GM21723 (cell line): ENCODE results near the gene PDZD4.
"Not testable (repeated sequence)": the region's sequence is repeated elsewhere in the genome, so short reads cannot be mapped to it uniquely, and the experiment has no call there.

ENCODE experiments used
- ATAC-seq: cut with Tn5 transposase; IDR thresholded peaks from one replicate; pipeline ENCODE4 v1.9.1; 2021; ENCODE audit warnings: mild to moderate bottlenecking, moderate library complexity; ENCODE audit not compliant: unreplicated experiment

The PDZD4 gene

DNA sequence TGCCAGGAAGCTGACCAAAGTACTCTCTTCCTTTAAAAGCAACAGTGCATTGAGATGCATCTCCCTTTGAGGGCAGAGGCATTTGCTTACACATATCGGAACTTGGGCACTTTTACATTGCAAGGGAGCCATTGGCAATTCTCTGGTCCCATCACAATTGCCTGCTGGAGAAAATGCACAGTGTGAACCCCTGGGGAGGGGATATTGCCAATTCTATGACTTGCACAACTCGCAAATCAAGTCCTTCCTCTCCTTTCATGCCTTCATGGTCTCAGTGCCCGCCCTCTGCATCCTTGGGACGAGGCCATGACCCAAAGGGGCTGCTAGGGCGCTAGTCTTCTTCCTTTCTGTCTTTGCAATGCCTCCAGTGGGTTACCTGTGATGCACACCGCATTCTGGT is 14.9 kb upstream of the PDZD4 start:
- ATAC-seq, result no peak

DNA sequence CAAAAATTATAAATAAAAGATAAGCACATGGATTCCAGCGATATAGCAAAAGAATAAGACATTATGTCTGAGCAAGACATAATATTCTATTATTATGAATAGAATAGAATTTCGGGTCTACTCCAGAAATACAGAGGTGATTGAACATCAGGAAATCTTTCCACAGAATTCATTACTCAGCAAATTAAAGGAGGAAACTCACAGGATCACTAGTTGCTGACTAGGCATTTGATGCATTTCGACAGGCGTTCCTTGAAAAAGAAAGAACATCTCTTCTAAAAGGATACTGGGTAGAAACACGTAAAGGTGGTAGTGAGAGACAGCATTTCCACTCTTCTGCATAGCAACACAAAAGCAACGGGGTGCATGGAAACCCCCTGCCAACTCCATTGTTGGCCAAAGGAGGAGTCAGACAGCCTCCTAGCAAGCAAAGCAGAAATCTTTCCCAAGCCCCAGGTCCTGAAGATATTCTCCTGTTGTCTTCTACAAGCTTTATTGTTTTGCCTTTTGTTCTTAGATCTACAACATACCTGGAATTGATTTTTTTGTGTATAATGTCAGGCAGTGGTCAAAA is 14.3 kb upstream of the PDZD4 start:
- no peak for ATAC-seq

DNA sequence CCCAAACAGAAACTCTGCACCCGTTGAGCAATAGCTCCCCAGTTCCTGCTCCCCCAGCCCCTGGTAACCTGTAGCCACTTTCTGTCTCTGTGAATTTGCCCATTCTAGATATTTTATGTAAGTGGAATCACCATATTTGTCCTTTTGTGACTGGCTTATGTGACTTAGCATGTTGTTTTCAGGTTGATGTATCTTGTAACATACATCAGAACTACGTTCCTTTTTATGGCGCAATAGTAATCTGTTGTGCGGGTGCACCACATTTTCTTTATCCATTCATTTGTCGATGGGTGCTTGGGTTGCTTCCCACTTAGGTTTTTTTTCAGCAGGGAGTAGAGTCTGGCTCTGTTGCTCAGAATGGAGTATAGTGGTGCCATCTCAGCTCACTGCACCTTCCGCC is 6.6 kb upstream of the PDZD4 start:
- no peak for ATAC-seq

DNA sequence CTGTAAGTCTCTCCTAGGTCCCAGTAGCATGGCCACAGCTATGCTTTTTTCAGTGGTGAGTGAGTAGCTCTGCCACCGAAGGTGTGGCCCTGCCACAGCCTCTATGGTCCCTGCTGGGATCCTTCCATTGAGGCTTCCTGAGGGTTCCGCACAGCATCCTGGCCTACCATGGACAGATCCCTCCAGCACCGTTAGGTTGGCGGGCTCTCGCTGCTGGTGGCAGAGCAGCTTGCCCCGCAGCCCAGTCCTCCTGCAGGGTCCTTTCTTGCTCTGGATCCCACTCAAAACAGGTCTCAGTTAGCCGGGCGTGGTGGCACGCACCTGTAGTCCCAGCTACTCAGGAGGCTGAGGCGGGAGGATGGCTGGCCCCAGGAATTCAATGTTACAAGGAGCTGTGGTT is 2.4 kb upstream of the PDZD4 start:
- no peak for ATAC-seq

DNA sequence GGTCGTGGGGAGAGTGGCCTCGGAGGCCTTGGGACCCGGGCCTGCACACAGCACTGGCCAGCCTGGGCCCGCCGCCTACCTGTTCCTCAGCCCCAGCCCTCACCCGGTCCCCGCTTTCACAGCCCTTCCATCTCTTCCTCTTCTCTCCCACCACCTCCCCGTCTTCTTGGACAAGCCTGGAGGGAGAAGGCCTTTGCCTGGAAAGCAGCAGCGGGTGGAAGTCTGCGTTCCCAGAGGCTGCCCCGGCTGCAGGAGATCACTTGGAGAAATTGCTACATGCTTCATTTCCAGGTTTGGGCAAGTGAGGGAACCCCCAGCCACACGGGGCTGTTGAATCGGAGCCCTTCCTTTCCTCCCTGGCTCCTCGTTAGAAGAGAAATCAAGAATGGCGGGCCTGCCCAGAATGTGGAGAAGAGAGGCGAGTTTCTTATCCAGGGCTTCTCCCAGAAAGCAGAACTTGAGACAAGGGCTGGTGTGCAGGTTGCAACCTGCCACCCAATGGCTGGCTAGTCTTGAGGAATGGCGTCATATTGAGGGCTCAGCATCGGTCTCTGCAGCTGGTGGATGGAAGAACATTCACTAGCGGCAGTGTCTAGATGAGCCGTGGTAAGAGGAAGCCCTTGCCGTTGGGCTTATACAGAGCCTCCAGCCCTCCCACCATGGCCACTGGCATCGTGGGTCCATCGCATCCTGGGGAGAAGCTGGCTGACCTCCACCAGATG is 1.2 kb upstream of the PDZD4 start:
- no peak for ATAC-seq

DNA sequence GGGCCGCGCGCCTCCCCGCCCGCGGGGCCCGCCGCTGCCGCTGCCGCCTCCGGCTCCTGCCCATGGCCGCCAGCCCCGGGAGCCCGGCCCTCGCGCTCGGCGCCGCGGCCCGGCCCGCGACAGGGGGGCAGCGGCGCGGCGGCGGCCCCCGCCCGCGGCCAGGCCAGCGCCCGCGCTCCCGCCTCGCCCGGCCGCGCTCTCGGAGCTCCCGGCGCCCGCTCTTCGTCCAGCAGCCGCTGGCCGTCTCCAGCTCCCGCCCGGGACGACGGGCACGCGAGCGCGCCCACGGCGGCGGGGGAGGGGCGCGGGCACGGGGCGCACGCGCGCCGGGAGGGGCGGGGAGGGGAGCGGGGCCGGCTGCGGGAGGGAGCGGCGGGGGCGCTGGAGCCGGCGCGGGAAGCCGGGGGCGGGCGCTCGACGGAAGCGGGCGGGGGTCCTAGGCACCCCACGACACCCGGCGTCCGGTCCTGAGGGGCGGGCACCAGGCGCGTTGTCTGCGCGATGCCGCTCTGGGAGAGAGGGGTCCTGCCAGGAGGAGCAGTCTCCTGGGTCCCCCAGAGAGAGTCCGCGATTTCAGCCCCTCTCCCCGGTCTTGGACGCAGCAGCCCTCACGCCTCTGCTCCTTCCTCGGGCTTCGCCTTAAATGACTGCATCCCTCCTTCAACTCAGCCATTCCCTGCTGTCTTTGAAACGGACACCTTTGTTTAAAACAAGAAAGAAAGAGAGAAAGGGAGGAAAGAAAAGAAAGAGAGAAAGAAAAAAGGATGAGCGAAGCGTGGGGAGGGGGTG is 490 bp upstream of the PDZD4 start:
- ATAC-seq, result no peak

DNA sequence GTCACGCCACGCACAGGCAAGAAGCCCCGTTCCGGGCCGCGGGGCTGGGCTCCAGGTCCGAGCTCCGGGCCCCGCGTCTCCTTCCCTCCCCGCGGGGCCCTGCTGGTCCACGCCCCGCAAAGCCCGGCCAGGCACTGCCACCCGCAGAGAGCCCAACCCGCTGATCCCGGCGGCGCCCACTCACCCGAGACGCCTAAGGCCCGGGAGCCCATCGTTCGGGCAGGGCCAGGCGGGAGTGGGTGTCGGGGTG is 870 bp downstream of the PDZD4 start:
- ATAC-seq, result no peak

DNA sequence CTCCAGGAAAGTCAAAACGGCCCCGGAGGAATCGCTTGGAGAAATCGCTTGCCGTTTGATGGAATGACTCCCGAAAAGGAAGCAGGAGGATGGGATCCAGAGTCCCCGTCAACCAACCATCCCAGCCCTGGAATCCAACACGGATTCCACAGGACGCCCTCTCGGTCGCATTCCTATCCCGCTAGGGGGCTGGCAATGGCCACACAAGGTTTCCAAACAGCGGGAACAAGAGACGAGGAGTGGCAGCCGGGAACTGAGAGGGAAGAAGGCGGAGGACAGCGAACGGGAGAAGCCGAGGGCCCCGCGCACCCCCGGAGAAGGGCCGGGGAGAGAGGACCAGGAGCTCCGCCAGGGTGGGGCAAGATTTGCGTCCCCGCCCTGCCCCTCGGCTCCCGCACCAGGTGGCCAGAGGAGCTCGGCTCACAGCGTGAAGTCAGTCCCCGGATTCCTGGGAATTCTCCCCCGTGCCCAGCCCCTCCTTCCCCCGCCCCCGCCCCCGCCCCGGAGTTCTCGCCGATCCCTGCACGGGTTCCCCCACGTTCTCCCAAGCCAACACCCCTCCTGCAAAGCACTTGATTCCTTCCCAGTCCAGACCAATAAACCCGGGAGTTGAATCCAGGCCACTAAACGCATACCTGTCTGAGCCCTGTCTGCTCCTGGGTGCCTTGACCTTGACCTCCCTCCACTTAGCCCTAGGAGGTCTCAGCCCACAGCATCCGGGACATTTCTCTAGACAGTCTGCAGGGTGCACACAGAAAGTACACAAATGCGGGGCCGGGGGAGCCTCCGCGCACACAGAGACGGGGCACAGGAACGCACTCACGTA is 1.4 kb downstream of the PDZD4 start:
- no peak for ATAC-seq

DNA sequence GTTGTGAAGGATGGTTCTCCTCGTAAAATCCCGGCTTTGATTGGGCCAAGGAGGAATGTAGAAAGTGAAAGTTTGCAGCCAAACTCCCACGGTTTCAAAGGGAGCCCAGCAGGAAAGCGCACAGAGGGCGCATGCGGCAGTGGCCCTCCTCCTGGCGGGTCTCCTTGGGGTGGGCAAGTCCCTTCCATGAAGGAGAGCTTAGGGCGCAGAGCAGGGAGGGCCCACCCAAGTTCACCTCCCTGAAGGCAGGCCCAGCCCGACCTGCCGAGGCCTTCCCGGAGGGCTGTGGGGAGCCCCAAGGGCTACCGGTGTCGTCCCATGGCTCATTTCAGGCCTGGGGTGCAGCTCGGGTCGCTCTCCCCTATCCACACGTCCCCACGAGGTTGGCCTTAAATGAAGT is 2.0 kb downstream of the PDZD4 start:
- no peak for ATAC-seq

DNA sequence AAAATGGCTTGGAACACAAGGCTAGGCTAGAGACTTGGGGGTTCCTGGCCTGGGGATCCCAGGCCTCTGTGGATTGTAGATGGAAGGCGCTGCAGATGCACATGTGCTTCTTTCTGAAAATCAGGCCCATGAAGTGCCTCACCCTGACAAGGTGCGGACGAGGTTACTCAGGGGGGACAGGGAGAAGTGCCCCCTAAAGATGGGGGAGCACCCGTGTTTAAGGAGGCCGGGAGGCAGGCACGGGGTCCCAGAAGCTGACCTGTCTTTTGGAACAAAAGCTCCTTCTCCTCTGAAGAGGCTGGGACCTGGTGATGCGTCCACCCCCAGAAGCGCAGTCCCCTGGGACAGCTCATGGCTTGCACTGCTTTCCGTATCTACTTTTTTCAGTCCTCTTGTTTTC is 2.4 kb downstream of the PDZD4 start:
- no peak for ATAC-seq

DNA sequence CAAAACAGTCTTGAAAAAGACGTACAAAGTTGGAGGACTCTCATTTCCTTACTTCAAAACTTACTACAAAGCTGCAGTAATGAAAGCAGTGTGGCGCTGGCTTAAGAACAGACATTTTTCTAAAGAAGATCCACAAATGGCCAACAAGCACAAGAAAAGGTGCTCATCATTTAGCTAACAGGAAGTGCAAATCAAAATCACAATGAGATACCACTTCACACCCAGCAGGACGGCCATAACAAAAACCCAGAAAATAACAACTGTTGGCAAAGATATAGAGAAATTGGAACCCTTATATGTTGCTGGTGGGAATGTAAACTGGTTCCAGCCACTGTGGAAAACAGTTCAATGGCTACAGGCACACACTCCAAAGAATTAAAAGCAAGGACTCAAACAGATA is 3.3 kb downstream of the PDZD4 start:
- ATAC-seq, result no peak

DNA sequence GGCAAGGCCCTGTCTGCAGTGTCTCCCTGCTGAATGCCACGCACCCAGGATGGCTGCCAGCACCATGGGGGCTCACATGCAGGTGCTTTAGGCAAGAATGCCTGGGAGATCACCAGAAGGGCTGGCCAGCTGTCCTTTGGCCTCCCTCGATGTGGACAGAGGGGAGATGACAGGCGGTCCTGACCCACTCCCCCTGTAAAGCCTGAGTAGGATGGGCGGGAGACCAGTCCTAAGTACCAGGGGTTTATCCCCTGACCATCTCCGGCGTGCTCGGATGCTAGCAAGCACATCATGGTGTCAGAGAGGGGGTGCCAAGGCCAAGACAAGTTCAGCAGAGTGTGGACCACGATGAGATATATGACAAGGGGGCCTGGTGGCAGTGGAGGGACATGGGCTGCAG is 5.3 kb downstream of the PDZD4 start:
- ATAC-seq, result no peak

DNA sequence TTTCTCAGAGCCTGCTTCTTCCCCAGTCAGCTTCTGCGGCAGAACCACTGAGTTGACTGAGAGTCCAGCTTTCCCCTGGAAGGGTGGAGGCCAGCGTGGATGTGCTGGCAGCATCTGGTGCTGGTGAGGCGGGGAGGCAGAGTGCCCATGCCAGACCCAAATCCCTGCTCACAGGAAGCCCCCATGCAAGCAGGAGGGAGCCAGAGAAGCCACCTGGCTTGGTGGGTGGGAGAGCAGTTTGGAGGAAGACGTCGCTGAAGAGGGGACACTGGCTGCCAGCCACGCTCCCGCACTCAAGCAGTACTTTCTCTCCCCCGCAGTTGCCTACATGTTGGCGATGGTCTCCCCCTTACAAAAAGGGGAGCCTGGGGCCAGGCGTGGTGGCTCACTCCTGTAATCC is 6.0 kb downstream of the PDZD4 start:
- no peak for ATAC-seq

DNA sequence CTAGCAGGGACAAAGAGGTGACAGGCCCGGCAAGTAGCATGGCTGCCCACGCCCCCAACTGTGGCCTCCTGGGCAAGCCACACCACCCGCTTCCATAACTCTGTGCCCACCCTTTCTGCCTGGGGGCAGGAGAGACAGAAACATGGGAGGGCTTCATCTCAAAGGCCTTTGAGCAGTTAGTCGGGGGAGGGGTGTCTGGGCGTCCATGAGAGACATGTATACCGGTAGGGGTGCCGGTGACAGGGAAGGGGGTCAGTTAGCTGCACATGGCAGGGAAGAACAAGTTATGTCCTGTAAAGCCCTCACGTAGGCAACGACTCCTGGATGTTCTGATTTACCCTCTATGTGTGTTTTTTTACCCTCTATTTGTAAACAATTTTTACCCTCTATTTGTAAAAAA is 9.3 kb downstream of the PDZD4 start:
- ATAC-seq, result no peak

DNA sequence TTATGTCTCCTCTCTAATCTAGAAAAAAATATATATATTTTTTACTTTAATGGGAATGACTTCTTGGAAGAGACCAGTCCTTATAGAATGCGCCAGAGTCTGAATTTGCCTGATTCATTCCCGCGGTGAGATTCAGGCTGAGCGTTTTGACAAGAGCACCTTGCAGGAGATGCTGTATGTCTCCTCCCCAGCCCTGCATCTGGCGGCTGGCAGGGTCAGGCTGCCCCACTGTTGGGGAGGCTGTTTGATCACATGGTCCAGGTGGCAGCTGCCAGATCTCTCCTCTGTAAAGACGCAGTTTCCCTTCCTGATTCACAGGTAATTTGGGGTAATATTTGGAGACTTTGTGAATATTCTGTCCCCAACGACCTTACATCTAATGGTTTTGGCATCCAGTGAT is 9.7 kb downstream of the PDZD4 start:
- no peak for ATAC-seq

DNA sequence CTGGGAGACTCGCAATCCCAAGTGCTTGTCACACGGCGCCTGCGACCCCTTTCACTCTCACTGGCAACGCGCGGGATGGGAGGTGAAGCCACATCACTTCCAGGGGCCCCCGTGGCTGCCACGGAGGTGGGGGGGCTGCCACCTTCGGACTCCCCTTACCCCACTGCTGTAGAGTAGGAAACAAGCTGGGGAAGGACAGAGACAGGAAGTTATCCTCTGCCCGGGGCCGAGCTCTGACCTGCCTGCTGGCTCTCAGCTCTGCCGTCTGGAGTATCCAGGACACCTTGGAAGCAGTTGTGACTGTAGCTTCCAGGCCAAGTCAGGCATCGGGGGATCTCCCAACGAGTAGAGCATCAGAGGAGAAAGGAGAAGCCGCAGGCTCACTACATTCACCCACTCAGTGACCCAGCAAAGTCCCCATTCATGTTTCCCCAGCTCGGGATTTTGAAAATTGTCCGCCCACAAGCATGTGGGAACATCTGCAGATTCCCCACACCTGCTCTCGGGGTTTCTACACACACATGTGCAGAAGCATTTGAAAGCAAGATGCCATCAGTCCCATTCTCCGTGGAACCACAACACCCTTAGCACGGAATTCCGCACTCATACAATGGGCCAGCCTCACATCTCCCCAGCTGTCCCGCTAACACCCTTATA is 10.8 kb downstream of the PDZD4 start:
- ATAC-seq, result no peak

DNA sequence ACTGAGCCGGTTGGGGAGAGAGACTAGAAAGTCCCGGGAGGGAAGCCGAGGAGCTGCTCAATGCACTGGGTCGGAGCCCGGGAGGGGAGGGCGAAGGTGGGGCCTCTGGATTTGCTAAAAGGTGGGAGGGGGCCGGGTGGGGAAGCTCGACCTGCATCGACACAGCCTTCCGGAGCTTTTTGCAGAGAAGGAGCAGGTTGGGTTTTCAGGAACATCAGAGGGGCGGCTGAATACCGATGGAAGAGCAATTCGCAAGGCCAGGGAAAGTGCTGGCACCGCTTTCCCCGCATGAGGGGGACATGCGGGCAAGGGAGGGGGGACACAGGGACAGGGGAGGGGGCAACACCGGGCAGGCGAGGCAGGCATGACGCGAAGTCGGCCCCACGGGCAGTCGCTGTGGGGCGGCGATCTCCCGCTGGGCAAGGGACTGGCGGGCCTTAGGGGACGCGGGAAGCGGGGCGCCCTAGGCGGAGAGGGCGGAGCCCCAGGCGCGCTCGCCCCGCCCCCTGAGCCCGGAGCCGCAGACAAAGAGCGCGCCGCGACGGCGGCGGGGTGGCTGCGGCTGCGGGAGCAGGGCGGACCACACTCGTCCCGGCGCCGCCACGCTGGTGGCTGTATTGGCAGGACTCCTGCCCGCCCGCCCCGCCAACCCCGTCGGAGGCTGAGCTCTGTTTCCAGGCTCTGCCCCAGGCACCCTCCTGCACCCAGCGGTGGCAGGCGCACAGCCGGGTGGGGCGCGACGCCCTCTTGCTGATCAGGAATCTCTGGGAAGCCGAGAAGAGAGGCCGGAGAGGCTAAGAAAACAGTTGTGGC is 11.6 kb downstream of the PDZD4 start:
- ATAC-seq, result peak; percentile 52

DNA sequence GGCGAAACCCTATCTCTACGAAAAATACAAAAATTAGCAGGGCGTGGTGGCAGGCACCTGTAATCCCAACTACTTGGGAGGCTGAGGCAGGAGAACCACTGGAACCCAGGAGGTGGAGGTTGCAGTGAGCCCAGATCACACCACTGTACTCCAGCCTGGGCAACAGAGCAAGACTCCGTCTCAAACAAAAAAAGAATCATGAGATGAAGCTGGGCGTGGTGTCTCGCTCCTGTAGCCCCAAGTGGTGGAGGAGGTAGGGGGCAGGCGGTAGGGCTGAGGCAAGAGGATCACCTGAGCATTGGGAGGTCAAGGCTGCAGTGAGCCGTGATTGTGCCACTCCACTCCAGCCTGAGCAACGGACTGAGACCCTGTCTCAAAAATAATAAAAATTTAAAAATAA is 12.3 kb downstream of the PDZD4 start:
- not testable (repeated sequence) for ATAC-seq

DNA sequence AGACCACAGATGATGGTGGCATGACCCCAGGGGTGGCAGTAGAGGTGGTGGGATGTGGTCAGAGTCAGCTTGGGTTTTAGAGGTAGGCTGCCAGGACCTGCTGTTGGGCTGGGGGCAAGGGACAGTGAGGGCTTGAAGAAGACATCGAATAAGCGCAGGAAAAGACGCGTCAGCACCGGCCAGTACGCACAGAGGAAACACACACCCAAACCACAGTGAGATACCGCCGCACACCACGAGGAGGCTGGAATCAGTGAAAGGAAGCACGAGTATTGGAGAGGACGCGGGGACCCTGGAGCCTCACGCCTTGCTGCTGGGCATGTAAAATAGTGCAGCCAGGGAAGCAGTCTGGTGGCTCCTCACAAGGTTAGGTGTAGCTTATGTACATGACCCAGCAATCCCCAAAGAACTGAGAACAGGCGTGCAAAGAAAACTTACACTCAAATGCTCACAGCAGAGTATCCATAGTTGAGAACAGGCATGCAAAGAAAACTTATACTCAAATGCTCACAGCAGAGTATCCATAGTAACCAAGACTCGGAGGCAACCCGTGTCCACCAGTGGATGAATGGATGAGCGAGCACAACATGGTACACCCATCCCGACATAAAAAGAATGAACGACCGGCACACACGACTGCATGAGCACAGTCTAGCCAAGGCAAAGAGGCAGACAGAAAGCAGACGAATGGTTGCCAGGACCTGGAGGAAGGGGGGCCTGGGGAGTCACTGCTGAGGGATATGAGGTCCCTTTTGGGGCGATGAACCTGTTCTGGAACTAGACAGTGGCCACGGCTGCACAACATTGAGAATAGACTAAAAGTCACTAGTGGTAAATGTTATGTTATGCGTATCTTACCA is 13.3 kb downstream of the PDZD4 start:
- ATAC-seq, result no peak
